Activated gamma-delta T cell treated with anti-CD3 and anti-CD28 coated beads, Interleukin-2, amount 50 U/mL, for 16 hours (primary cell): ENCODE data around the gene UFM1.
"Not testable (repeated sequence)": the region's sequence is repeated elsewhere in the genome, so short reads cannot be mapped to it uniquely, and the experiment has no call there.

ENCODE experiments used
- DNase-seq: peaks from one replicate; pipeline ENCODE4 v3.0.0-alpha.2; 2020; ENCODE audit warnings: low read depth

The UFM1 gene

DNA sequence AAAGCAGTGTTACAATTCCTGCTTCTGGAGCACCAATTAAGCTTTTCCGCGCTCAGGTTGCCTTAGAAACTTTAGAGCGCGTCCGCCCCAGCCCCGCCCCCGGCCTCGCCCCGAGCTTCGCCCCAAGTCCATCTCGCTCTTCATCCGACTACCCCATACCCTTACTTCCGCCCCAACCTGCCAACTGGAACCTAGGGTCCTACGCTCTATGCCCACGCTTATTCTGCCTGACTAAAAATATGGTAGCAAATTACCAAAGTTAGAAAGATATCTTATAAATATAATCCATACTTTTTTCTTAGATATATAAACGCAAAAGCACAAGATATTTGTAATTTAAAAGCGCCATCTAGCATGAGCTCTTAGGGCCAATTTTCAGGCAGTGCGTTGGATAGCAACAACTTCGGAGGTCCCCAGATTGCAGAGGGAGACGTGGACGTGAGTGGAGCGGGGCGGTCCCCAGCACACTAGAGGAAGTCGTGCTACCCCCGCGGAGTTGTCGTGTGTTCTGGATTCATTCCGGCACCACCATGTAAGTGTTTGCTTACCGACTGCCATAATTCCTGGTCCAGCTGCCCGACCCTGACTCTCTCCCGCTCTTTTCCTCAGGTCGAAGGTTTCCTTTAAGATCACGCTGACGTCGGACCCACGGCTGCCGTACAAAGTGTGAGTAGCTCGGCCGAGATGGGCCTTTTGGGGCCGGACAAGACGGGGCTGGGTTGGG lies at the start of gene UFM1:
UFM1 (plus strand) TSS at position 462 of the 724 bp plus-strand sequence; CDS start at position 531, 69 bp downstream.
- DNase-seq, result peak; percentile 81

GRCh38 chr13:38301236-38301635 lies 48.4 kb upstream of the UFM1 start:
- DNase-seq, result no peak

- DNase-seq, result no peak
Measured at GRCh38 chr13:38303816-38304320, 45.8 kb upstream of the UFM1 start.

- no peak for DNase-seq
Measured at GRCh38 chr13:38308736-38309135, 40.9 kb upstream of the UFM1 start.

DNA sequence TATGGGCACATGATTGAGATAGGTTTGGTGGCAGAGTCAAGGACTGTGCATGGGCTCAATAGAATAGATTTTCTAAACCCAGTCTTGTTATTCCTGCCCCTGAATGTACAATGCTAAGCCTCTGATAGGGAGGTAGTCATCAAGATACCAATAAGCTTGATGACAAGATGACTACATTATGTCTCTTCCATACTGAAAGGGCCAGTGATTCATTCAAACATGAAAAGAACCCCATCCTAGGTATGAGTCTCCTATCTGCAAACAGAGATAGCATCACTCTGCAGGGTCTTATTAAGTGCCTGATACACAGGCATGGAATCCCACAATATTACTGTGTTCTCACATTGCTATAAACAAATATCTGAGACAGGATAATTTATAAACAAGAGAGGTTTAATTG lies 40.3 kb upstream of the UFM1 start:
- no peak for DNase-seq

GRCh38 chr13:38311175-38311574 lies 38.5 kb upstream of the UFM1 start:
- DNase-seq, result not testable (repeated sequence)

DNA sequence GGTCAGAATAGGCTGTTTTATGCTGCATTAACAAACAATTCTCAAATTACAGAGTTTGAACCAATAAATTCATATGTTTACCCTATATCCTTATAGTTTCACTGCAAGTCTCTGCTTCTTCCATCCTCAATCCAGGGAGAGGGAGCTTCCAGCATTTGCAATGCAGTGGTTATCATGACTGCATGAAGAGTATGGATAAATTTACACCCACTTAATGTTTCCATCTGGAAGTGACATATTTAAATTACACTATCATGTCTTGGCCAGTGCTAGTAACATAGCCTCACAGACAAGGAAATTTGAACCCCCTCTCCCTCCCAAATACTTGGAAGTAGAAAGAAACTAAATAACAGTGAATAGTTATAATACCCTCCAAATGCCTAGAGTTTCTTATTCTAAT lies 33.5 kb upstream of the UFM1 start:
- no peak for DNase-seq

- DNase-seq, result no peak
Measured at GRCh38 chr13:38321654-38322053, 28.0 kb upstream of the UFM1 start.

GRCh38 chr13:38325426-38325825 lies 24.2 kb upstream of the UFM1 start:
- DNase-seq, result no peak

DNA sequence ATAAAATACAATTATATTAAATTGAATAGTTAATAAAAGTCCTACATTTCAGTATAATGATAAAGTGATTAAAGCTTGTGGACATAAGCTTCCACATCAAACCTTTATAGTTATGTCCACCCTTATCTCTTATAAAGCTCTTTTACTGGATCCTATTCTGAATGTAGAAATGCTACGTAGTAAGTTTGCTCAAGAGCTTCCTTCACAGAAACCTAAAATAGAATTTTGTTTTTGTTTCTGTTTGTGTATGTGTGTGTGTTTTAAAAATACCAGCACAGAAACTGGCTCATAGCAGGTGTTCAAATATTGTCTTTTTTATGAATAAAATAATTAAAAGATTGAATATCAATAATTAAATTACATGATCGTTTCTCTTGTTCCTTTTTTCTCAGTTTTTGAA lies 21.0 kb upstream of the UFM1 start:
- no peak for DNase-seq

DNA sequence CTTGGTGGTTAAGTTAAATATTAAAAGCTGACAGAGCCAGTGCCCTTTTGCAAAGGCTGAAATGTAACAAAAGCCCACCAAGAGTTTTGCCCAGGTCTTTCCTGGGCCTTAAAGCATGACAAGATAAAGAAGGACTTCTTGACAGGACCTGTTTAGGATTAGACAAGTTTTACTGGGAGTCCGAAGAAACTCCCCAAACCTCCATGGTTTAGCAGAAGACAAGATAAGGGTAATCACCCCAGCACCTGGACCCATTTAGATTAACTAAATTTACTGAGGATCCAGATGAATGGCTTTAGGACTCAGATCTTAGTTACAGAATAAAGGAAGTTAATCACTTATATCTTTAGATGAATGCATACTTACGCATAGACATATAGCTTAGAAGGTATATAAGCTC lies 14.8 kb upstream of the UFM1 start:
- DNase-seq, result no peak

- DNase-seq, result no peak
Measured at GRCh38 chr13:38338089-38338488, 11.6 kb upstream of the UFM1 start.

GRCh38 chr13:38340624-38341023 lies 9.0 kb upstream of the UFM1 start:
- no peak for DNase-seq

DNA sequence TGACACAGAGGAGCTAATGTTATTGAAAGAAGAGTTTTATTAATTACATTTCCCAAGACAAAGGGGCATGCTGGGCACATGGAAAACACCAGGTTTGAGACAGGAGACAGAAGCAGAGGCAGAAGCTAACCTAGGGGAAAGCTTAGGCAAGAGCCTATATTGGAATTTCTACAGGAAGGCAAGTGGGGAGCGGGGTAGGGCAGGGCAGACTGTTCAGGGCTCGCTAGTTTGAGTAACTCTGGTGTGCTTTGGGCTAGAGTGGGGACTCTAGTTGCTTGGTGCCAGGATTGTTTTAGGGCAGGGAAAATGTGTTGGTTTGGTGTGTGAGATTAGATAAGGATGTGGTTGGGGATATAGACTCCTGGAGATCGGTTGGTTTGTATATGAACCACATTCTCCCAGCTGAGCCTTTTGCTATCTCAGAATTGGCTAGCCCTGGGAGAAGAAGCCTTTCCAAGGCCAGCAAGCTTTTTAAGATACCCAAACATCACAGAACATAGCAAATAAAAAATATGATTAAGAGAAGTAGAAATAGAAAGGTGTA lies 8.4 kb upstream of the UFM1 start:
- DNase-seq, result no peak

DNA sequence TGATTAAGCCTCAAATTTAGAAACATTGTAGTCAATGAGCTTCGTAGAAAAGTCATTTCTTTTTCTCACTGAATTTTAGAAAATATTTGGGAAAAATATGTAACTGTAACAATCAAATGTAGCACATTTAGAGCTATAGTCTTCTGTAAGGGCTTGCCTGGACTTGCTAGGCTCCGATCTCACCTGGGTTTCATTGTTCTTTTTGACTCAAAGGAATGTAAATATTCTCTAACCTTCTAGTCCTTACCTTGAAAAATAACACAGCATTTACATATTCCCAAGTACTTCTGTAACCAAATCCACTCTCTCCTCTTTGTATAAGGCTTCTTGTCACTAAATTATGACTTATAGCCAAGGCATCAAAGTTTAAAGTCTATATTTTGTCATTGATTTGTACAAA lies 2.9 kb upstream of the UFM1 start:
- DNase-seq, result no peak

DNA sequence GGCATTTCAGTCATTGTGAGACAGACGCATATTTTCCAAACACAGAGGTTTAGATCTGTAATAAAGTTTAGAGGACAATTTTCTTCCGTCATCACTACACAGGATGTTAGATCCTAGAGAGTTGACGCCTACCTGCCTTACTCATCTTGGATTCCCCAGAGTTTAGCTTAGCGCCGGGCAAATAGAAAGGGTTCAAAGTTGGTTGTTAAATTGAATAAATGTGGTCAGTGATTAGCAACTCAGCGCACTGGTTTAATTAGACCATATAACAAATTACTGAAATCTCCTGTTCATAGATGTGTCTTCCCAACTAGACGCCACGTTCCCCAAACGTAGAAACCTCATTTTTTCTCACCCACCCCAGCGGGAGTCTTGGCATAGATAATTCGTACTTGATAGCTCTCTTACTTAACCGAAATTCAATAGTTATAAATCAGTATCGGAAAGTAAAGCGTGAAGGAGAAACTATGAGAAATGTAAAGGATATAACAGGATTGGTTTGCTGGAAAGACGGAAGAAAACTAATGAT lies 726 bp upstream of the UFM1 start:
- peak; percentile 3 for DNase-seq

- peak; percentile 36 for DNase-seq
Measured at GRCh38 chr13:38350114-38350617, 515 bp downstream of the UFM1 start.

DNA sequence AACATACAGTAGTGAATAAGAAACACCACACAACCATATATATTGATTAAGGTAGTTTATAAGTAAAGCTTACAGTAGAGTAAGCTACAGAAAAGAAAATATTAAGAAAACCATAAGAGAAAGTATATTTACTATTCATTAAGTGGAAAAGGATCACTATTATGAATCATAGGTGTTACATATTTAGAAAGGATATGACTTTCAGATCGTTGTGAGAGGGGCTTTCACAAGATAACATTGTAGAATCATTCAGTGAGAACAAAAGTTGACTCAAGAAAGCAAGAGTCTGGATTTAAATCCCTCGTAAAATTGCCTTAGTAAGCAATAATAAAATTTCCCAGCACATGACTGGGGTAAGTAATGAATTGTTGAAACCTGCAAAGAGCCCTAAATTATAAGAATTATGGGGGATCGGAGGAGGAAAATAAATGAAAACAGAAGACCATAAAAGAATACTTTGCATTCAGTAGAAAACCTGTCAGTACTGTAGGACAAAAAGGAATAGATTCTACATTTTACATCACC lies 6.0 kb downstream of the UFM1 start:
- DNase-seq, result no peak

DNA sequence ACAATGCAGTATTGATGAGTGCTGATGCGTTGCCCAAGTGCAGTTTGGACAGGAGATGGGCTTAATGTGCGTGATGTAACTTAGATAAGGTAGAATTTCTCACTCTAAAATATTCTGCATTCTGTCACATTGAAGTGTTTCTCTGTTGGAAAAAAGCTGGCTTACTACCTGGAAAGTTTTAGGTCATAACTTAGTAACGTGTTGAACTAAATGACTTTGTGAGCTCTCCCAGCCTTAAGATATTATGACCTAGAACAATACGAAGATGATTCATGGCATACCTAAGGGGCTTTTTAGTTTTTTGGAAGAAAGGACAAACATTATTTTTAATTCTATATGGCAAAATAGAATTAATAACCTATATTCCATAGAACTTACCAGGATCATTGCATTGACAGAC lies 9.0 kb downstream of the UFM1 start:
- DNase-seq, result no peak

DNA sequence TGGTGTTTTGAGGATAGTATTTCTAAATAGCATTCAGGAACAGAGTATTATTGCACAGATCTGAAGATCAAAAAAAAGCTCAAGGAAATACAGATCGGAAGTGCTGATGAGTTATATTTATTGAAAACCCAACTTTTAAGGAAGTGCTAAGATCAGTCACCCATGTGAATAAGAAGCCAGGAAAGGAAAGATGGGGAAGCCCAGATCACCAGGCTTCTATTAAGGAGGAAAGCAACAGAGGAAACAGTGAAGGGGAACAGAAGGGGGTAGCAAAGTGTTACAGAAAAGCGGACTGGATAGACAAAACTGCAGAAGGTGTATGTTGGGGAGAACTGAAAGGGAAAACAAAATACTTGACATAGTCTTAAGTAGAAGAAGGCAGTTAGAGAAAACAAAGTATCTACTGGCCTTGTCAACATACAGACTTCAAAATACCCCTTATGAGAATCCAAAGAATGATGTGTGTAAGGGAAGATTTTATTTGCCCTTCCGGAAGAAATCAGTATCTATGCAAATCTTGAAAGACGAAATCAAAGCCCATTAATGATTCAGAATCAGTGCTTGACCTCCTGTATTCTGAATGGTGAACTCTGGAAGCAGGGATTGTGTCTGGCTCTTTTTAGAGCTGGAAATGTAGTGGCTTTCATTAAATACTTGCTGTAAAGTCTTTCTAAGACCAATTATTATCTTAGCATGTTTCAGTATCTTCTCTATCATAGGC lies 12.1 kb downstream of the UFM1 start:
- no peak for DNase-seq

GRCh38 chr13:38363219-38363618 lies 13.6 kb downstream of the UFM1 start:
- DNase-seq, result no peak

DNA sequence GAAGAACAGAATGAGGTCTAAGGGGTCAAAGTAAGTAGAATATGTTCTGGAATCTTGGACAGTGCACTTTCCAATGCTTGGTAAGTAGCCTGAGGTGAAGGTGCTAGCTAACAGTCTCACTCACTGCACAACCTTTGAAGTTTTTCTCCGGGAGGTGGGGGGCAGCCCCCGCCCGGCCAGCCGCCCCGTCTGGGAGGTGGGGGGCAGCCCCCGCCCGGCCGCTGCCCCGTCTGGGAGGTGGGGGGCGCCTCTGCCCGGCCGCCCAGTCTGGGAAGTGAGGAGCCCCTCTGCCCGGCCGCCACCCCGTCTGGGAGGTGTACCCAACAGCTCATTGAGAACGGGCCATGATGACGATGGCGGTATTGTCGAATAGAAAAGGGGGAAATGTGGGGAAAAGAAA lies 14.1 kb downstream of the UFM1 start:
- DNase-seq, result not testable (repeated sequence)

- no peak for DNase-seq
Measured at GRCh38 chr13:38365661-38366060, 16.0 kb downstream of the UFM1 start.
